Colonic mucosa (tissue), 4 donors: Measurements from ENCODE around the gene SCAMP5. TPM values are rescaled to one million over a fixed set of nuclear protein-coding genes. Genes with fewer than 3 reads are reported as not detected.
A peak's percentile ranks its signal among the peaks of the same experiment; 100 is the strongest.

Experiments used
- DNase-seq: peaks from one replicate; pipeline ENCODE4 v3.0.0-alpha.2; 2020
- H3K27ac ChIP-seq: fragments of 200-600 bp; one replicate; pipeline ENCODE4 v1.8.0; 2021
- H3K27me3 ChIP-seq: fragments of 200-600 bp; one replicate; pipeline ENCODE4 v1.8.0; 2021
- H3K36me3 ChIP-seq: fragments of 200-600 bp; one replicate; pipeline ENCODE4 v1.8.0; 2021
- H3K4me1 ChIP-seq: fragments of 200-600 bp; one replicate; pipeline ENCODE4 v1.8.0; 2021; ENCODE audit warnings: mild to moderate bottlenecking
- H3K4me3 ChIP-seq: fragments of 200-600 bp; one replicate; pipeline ENCODE4 v1.8.0; 2021
- H3K9ac ChIP-seq, 2 donors: one replicate each; pipeline ENCODE4 v1.7.0; 2013; ENCODE audit warnings: control low read depth in 2 of 2, low read depth in 2 of 2, low read length in 2 of 2
- H3K9me3 ChIP-seq: fragments of 200-600 bp; one replicate; pipeline ENCODE4 v1.8.0; 2021
- intact Hi-C: fragments of 100-400 bp; cut with DNase I; formaldehyde crosslinking; loops from one replicate; pipeline ENCODE4 v1.14.1; 2022
- total RNA-seq, 2 donors: library from RNA; stranded (reverse); fragmentation: NEBNext Ultra II Directional in 1 of 2; extraction: Animal tissue kit (Norgen Biotek cat#: 25700) in 1 of 2; gene quantifications; one replicate each; pipeline ENCODE4 v1.2.1, GENCODE V29; 2021
- TF ChIP-seq, protein P1 (sequence below): fragments of 200-600 bp; IDR thresholded peaks from one replicate; pipeline ENCODE4 v1.8.0; 2022; ENCODE audit warnings: antibody characterized with exemption, mild to moderate bottlenecking
- donor health status: healthy.
- donor health status: DM: no; HTN: no; CAD: no.
- donor health status: DM: no; HTN: no; CAD: no.

SCAMP5 gene
- total RNA-seq, 2 donors from 2014 or later = 4.9 to 24.9 TPM

DNA sequence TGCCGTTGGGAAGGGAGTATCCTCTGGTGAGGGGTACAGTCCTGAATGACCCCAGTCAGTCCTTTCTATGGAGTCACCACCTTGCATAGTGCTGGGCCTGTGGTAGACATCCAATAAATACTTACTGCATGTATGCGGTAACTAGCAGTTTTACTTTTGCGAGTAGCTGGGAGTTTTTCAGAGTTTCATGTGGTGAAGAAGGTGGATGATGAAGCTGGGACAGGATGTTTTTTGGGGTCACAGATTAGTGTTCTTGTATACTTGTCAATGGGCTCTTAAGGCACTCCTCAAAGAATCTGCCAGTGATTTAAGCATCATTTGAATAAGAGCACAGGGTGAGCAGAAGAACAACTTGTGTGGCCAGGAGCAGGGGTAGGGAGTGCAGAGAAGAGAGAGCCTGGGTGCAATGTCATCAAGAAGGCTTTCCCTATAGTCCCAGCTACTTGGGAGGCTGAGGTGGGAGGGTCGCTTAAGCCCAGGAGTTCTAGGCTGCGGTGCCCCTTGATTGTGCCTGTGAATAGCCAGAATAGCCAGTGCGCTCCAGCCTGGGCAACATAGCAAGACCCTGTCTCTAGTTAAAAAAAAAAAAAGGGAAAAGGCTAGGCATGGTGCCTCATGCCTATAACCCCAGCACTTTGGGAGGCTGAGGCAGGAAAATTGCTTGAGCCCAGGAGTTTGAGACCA, 50.1 kb downstream of the SCAMP5 start:
- Histone ChIP-seq H3K27me3 (no peaks in the 10 kb centered on the region), H3K4me1 (peaks cover 34% of the 10 kb centered on the region), H3K9me3 (no peaks in the 10 kb centered on the region), H3K9ac (peak overlapping the region in 1 of 2 donors; percentile 80), H3K4me3 (no peak overlapping the region), H3K36me3 (no peaks in the 10 kb centered on the region), H3K27ac (no peak overlapping the region)
- DNase-seq = no peak
- intact Hi-C loops = no loop called here
- TF ChIP-seq, protein P1, sequence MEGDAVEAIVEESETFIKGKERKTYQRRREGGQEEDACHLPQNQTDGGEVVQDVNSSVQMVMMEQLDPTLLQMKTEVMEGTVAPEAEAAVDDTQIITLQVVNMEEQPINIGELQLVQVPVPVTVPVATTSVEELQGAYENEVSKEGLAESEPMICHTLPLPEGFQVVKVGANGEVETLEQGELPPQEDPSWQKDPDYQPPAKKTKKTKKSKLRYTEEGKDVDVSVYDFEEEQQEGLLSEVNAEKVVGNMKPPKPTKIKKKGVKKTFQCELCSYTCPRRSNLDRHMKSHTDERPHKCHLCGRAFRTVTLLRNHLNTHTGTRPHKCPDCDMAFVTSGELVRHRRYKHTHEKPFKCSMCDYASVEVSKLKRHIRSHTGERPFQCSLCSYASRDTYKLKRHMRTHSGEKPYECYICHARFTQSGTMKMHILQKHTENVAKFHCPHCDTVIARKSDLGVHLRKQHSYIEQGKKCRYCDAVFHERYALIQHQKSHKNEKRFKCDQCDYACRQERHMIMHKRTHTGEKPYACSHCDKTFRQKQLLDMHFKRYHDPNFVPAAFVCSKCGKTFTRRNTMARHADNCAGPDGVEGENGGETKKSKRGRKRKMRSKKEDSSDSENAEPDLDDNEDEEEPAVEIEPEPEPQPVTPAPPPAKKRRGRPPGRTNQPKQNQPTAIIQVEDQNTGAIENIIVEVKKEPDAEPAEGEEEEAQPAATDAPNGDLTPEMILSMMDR = no peak

- intact Hi-C loops = no loop called here
- H3K4me1 ChIP-seq = peaks cover 25% of the 10 kb centered on the region
- TF ChIP-seq, protein P1 = no peak
- H3K9me3 ChIP-seq = no peaks in the 10 kb centered on the region
- no peak for DNase-seq
- H3K27ac ChIP-seq = no peak overlapping the region
- no peak overlapping the region for H3K4me3 ChIP-seq
- H3K27me3 ChIP-seq = no peaks in the 10 kb centered on the region
- H3K9ac ChIP-seq = no peak overlapping the region
- no peaks in the 10 kb centered on the region for H3K36me3 ChIP-seq
Measured at GRCh38 chr15:75048394-75048793, 53.0 kb downstream of the SCAMP5 start.

GRCh38 chr15:75049392-75049791, 54.0 kb downstream of the SCAMP5 start:
- Histone ChIP-seq H3K9me3 (no peaks in the 10 kb centered on the region), H3K4me3 (no peak overlapping the region), H3K4me1 (peaks cover 18% of the 10 kb centered on the region), H3K36me3 (no peaks in the 10 kb centered on the region), H3K27ac (no peak overlapping the region), H3K9ac (no peak overlapping the region), H3K27me3 (no peaks in the 10 kb centered on the region)
- TF ChIP-seq, protein P1 = no peak
- DNase-seq = no peak
- intact Hi-C loops = no loop called here

DNA sequence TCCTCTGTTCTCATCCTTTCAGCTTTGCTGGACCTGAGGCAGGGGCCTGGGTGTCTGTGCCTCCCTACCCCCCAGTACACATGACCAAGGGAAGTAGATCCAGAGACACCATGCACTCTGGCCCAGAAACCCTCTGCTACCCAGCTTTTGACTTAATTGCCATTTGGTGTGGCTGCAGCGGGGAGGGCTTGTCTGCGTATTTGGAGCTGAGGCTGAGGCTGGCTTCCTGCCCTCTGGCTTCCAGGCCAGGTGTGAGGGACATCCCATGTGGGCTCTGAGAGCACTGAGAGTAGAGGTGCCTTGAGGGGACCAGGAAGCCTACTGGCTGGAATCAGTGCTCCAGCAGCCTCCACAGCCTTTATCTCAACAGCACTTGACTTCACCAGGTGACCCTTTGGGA, 54.9 kb downstream of the SCAMP5 start:
- Histone ChIP-seq H3K27ac (no peak overlapping the region), H3K27me3 (no peaks in the 10 kb centered on the region), H3K4me1 (peaks cover 16% of the 10 kb centered on the region), H3K9ac (no peak overlapping the region), H3K9me3 (no peaks in the 10 kb centered on the region), H3K4me3 (no peak overlapping the region), H3K36me3 (no peaks in the 10 kb centered on the region)
- intact Hi-C loops = no loop called here
- TF ChIP-seq, protein P1 = no peak
- no peak for DNase-seq

- Histone ChIP-seq H3K27ac (no peak overlapping the region), H3K36me3 (no peaks in the 10 kb centered on the region), H3K27me3 (no peaks in the 10 kb centered on the region), H3K9ac (no peak overlapping the region), H3K4me1 (peaks cover 16% of the 10 kb centered on the region), H3K9me3 (no peaks in the 10 kb centered on the region), H3K4me3 (no peak overlapping the region)
- intact Hi-C loops = no loop called here
- DNase-seq = no peak
- TF ChIP-seq, protein P1 = no peak
Measured at GRCh38 chr15:75051191-75051608, 55.8 kb downstream of the SCAMP5 start.
